HEK293 (cell line): ENCODE results near the gene PAQR8.

Experiments
- CTCF ChIA-PET: fragments of 350-600 bp; formaldehyde crosslinking; extraction: SDS; loops from one replicate; lab custom pipeline; 2021; ENCODE audit warnings: antibody characterized with exemption; lab: Yijun Ruan, JAX
- POLR2A ChIA-PET: fragments of 300-600 bp; formaldehyde crosslinking; extraction: SDS; loops from one replicate; lab custom pipeline; 2020; ENCODE audit warnings: antibody characterized with exemption, inconsistent platforms; lab: Yijun Ruan, JAX
- H3K27ac ChIP-seq: fragments of 200-500 bp; sonication (Bioruptor generic); 2 replicates; pipeline ENCODE4 v1.5.1; 2014; ENCODE audit warnings: low read depth, low read length, control low read depth, inconsistent platforms; ENCODE audit errors: extremely low read depth
- H3K36me3 ChIP-seq, 2 experiments: fragments of 200-500 bp in 1 of 2; sonication (Bioruptor generic) in 1 of 2; 1 replicate in 1 of 2; 2 replicates in 1 of 2; pipeline ENCODE4 v1.5.1; 2014 to 2017; ENCODE audit warnings: inconsistent platforms in 2 of 2, low read length in 2 of 2; ENCODE audit not compliant: control insufficient read depth in 2 of 2, insufficient read depth in 1 of 2
- H3K4me1 ChIP-seq: fragments of 200-500 bp; sonication (Bioruptor generic); 2 replicates; pipeline ENCODE4 v1.5.1; 2014; ENCODE audit warnings: mild to moderate bottlenecking, low read length, inconsistent platforms; ENCODE audit not compliant: control insufficient read depth, insufficient read depth
- H3K4me3 ChIP-seq: 2 replicates; pipeline ENCODE4 v1.5.1; 2011; ENCODE audit warnings: low read depth, mild to moderate bottlenecking, control low read depth, low read length, moderate library complexity
- H3K9me3 ChIP-seq: fragments of 200-500 bp; sonication (Bioruptor generic); 2 replicates; pipeline ENCODE4 v1.5.1; 2014; ENCODE audit warnings: low read depth, low read length, inconsistent platforms; ENCODE audit not compliant: control insufficient read depth, insufficient read depth
- FEZF1 ChIP-seq: fragments of 450-650 bp; formaldehyde crosslinking; IDR thresholded peaks from 2 replicates; pipeline ENCODE4 v1.5.1; 2016; ENCODE audit warnings: missing biosample characterization, missing genetic modification characterization
- GLIS2 ChIP-seq: fragments of 450-650 bp; formaldehyde crosslinking; IDR thresholded peaks from 2 replicates; pipeline ENCODE4 v1.5.1; 2016; ENCODE audit warnings: missing biosample characterization, missing genetic modification characterization
- HOXC10 ChIP-seq: sonication (generic); formaldehyde crosslinking; IDR thresholded peaks from 2 replicates; pipeline ENCODE4 v1.8.1; 2023; ENCODE audit warnings: mild to moderate bottlenecking, missing genetic modification reagents
- MEIS1 ChIP-seq: sonication (generic); formaldehyde crosslinking; IDR thresholded peaks from 2 replicates; pipeline ENCODE4 v1.8.1; 2022; ENCODE audit warnings: missing genetic modification reagents, mild to moderate bottlenecking, borderline replicate concordance
- ZBTB7A ChIP-seq: fragments of 450-650 bp; formaldehyde crosslinking; IDR thresholded peaks from 2 replicates; pipeline ENCODE4 v1.5.1; 2016; ENCODE audit warnings: low read depth, missing biosample characterization, missing genetic modification characterization
- ZIC2 ChIP-seq: fragments of 450-650 bp; formaldehyde crosslinking; IDR thresholded peaks from 2 replicates; pipeline ENCODE4 v1.5.1; 2016; ENCODE audit warnings: missing biosample characterization, missing genetic modification characterization
- ZNF157 ChIP-seq: fragments of 450-650 bp; formaldehyde crosslinking; IDR thresholded peaks from 2 replicates; pipeline ENCODE4 v1.5.1; 2016; ENCODE audit warnings: missing biosample characterization, missing genetic modification characterization
- ZNF175 ChIP-seq: fragments of 450-650 bp; formaldehyde crosslinking; IDR thresholded peaks from 2 replicates; pipeline ENCODE4 v1.5.1; 2016; ENCODE audit warnings: missing biosample characterization, missing genetic modification characterization
- ZNF221 ChIP-seq: fragments of 450-650 bp; formaldehyde crosslinking; IDR thresholded peaks from 2 replicates; pipeline ENCODE4 v1.5.1; 2017; ENCODE audit warnings: missing biosample characterization, missing genetic modification characterization, borderline replicate concordance
- ZNF24 ChIP-seq: fragments of 450-650 bp; formaldehyde crosslinking; IDR thresholded peaks from 2 replicates; pipeline ENCODE4 v1.5.1; 2016; ENCODE audit warnings: missing biosample characterization, missing genetic modification characterization
- ZNF292 ChIP-seq: fragments of 450-650 bp; formaldehyde crosslinking; IDR thresholded peaks from 2 replicates; pipeline ENCODE4 v1.5.1; 2016; ENCODE audit warnings: low read depth, missing biosample characterization, missing genetic modification characterization, borderline replicate concordance
- ZNF341 ChIP-seq: fragments of 450-650 bp; formaldehyde crosslinking; IDR thresholded peaks from 2 replicates; pipeline ENCODE4; 2016; ENCODE audit warnings: low read depth, missing biosample characterization, missing genetic modification characterization
- ZNF433 ChIP-seq: fragments of 450-650 bp; formaldehyde crosslinking; IDR thresholded peaks from 2 replicates; pipeline ENCODE4 v1.5.1; 2016; ENCODE audit warnings: missing biosample characterization, missing genetic modification characterization, low read depth
- ZNF596 ChIP-seq: fragments of 450-650 bp; IDR thresholded peaks from 2 replicates; pipeline ENCODE4 v1.5.0; 2018; ENCODE audit warnings: missing biosample characterization, mild to moderate bottlenecking, missing genetic modification characterization, moderate library complexity
- ZNF623 ChIP-seq: fragments of 450-650 bp; formaldehyde crosslinking; IDR thresholded peaks from 2 replicates; pipeline ENCODE4 v1.5.1; 2016; ENCODE audit warnings: missing biosample characterization, missing genetic modification characterization
- ZNF670 ChIP-seq: fragments of 450-650 bp; formaldehyde crosslinking; IDR thresholded peaks from 2 replicates; pipeline ENCODE4 v1.5.1; 2016; ENCODE audit warnings: missing biosample characterization, missing genetic modification characterization, low read depth
- ZSCAN4 ChIP-seq: fragments of 450-650 bp; formaldehyde crosslinking; IDR thresholded peaks from 2 replicates; pipeline ENCODE4 v1.5.1; 2017; ENCODE audit warnings: missing biosample characterization, missing genetic modification characterization
- TF ChIP-seq, protein P1 (sequence below): fragments of 450-650 bp; formaldehyde crosslinking; IDR thresholded peaks from 2 replicates; pipeline ENCODE4 v1.5.1; 2016; ENCODE audit warnings: missing biosample characterization, missing genetic modification characterization
- TF ChIP-seq, protein P2 (sequence below): fragments of 450-650 bp; formaldehyde crosslinking; IDR thresholded peaks from 2 replicates; pipeline ENCODE4 v1.5.1; 2016; ENCODE audit warnings: missing biosample characterization, missing genetic modification characterization

PAQR8 gene

GRCh38 chr6:52337633-52338290 lies 24.2 kb upstream of the PAQR8 start:
- Histone ChIP-seq H3K9me3 (no peaks in the 10 kb centered on the region), H3K36me3 (no peaks in the 10 kb centered on the region), H3K27ac (no peak overlapping the region), H3K4me3 (no peak overlapping the region), H3K4me1 (no peaks in the 10 kb centered on the region)
- ChIA-PET POLR2A (no interaction called here), CTCF (interaction anchor here (0.5 to 1.3 kb wide), 4 partner anchors 15 to 223 kb away, joined by 3 to 5 read pairs (median 4); no protein-coding TSS in a partner anchor)
- no peak for TF ChIP-seq ZBTB7A (tag by site-specific recombination)
- TF ChIP-seq ZNF433 (tag by site-specific recombination): no peak
- TF ChIP-seq ZNF596: no peak
- TF ChIP-seq, protein P1, sequence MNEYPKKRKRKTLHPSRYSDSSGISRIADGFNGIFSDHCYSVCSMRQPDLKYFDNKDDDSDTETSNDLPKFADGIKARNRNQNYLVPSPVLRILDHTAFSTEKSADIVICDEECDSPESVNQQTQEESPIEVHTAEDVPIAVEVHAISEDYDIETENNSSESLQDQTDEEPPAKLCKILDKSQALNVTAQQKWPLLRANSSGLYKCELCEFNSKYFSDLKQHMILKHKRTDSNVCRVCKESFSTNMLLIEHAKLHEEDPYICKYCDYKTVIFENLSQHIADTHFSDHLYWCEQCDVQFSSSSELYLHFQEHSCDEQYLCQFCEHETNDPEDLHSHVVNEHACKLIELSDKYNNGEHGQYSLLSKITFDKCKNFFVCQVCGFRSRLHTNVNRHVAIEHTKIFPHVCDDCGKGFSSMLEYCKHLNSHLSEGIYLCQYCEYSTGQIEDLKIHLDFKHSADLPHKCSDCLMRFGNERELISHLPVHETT (tag by site-specific recombination): no peak
- TF ChIP-seq HOXC10 (CRISPR knock-in tag): no peak
- no peak for TF ChIP-seq ZNF24 (tag by site-specific recombination)
- no peak for TF ChIP-seq ZNF670
- TF ChIP-seq ZSCAN4: no peak
- TF ChIP-seq ZNF175 (tag by site-specific recombination): no peak
- TF ChIP-seq, protein P2, sequence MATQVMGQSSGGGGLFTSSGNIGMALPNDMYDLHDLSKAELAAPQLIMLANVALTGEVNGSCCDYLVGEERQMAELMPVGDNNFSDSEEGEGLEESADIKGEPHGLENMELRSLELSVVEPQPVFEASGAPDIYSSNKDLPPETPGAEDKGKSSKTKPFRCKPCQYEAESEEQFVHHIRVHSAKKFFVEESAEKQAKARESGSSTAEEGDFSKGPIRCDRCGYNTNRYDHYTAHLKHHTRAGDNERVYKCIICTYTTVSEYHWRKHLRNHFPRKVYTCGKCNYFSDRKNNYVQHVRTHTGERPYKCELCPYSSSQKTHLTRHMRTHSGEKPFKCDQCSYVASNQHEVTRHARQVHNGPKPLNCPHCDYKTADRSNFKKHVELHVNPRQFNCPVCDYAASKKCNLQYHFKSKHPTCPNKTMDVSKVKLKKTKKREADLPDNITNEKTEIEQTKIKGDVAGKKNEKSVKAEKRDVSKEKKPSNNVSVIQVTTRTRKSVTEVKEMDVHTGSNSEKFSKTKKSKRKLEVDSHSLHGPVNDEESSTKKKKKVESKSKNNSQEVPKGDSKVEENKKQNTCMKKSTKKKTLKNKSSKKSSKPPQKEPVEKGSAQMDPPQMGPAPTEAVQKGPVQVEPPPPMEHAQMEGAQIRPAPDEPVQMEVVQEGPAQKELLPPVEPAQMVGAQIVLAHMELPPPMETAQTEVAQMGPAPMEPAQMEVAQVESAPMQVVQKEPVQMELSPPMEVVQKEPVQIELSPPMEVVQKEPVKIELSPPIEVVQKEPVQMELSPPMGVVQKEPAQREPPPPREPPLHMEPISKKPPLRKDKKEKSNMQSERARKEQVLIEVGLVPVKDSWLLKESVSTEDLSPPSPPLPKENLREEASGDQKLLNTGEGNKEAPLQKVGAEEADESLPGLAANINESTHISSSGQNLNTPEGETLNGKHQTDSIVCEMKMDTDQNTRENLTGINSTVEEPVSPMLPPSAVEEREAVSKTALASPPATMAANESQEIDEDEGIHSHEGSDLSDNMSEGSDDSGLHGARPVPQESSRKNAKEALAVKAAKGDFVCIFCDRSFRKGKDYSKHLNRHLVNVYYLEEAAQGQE: no peak
- TF ChIP-seq ZNF221 (tag by site-specific recombination): no peak
- TF ChIP-seq GLIS2 (tag by site-specific recombination): no peak
- no peak for TF ChIP-seq ZNF157

DNA sequence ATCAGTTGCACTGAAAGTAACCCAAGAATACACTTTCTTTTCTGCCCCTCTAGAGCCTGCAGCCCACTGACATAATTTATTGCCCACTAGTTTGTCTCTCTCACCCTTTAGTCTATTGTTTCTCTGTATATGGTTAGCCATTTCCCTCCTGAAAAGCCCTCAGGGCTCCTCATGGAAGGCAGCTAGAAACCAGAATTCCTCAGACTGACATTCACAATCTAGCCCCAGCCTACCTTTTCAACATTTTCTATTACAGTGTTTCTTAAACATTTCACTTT lies 21.4 kb upstream of the PAQR8 start:
- Histone ChIP-seq H3K4me1 (no peaks in the 10 kb centered on the region), H3K36me3 (no peaks in the 10 kb centered on the region), H3K4me3 (no peak overlapping the region), H3K27ac (no peak overlapping the region), H3K9me3 (no peaks in the 10 kb centered on the region)
- ChIA-PET POLR2A (interaction anchor here (0.8 to 1.4 kb wide), 3 partner anchors 10 to 56 kb away, joined by 3 to 4 read pairs (median 3); partner anchors contain the start of genes MCM3 and PAQR8), CTCF (interaction anchor here (0.8 to 2.2 kb wide), 6 partner anchors 11 to 291 kb away, joined by 3 to 5 read pairs (median 4); partner anchors contain the start of gene PAQR8)
- no peak for TF ChIP-seq GLIS2 (tag by site-specific recombination)
- TF ChIP-seq ZNF623 (tag by site-specific recombination): no peak
- no peak for TF ChIP-seq ZNF341 (tag by site-specific recombination)
- TF ChIP-seq MEIS1 (CRISPR knock-in tag): peak; percentile 80; the same call in 1 of the 2 replicates
- TF ChIP-seq ZIC2: no peak
- peak; percentile 62 for TF ChIP-seq FEZF1 (tag by site-specific recombination)
- no peak for TF ChIP-seq ZNF292 (tag by site-specific recombination)
